Activated T-helper 2 cell treated with anti-CD3 and anti-CD28 coated beads, Interferon-gamma antibody, Interleukin-2, Interleukin-4, amounts not matched to agents 10 μg/mL and 5 μg/mL and 100 μg/mL, durations not matched to agents 14 hours and 24 hours and 36 hours (primary cell): ENCODE data around the gene INSC. TPM values are rescaled to one million over a fixed set of nuclear protein-coding genes. Genes with fewer than 3 reads are reported as not detected.

Experiments used
- DNase-seq: peaks from one replicate; pipeline ENCODE4 v3.0.0; 2021; ENCODE audit warnings: low spot score
- H3K27ac Mint-ChIP-seq: one replicate; pipeline ENCODE4 v1.8.0; 2021; ENCODE audit warnings: mixed read lengths
- H3K27me3 Mint-ChIP-seq: one replicate; pipeline ENCODE4 v1.8.0; 2021; ENCODE audit warnings: low read depth, mixed read lengths
- H3K36me3 Mint-ChIP-seq: one replicate; pipeline ENCODE4 v1.8.0; 2021; ENCODE audit warnings: low read depth, mixed read lengths
- H3K4me1 Mint-ChIP-seq: one replicate; pipeline ENCODE4 v1.8.0; 2021; ENCODE audit warnings: low read depth, mixed read lengths
- H3K4me3 Mint-ChIP-seq: one replicate; pipeline ENCODE4 v1.8.0; 2021; ENCODE audit warnings: low read depth, mild to moderate bottlenecking, moderate library complexity, mixed read lengths
- H3K9me3 Mint-ChIP-seq: one replicate; pipeline ENCODE4 v1.8.0; 2021; ENCODE audit warnings: mixed read lengths
- intact Hi-C: fragments of 100-400 bp; cut with micrococcal nuclease; formaldehyde crosslinking; loops from one replicate; pipeline ENCODE4 v1.15.1; 2023
- total RNA-seq: library from RNA; stranded (reverse); gene quantifications from 2 replicates; pipeline ENCODE4 v1.2.3, GENCODE V29; 2022

The INSC gene
- total RNA-seq, 1 donor from 2014 or later = 0.34 TPM

GRCh38 chr11:15224466-15224865 lies 109.7 kb downstream of the INSC start:
- Mint-ChIP-seq H3K36me3 (no peaks in the 10 kb centered on the region), H3K4me3 (no peak overlapping the region), H3K4me1 (no peaks in the 10 kb centered on the region), H3K9me3 (no peaks in the 10 kb centered on the region), H3K27ac (no peak overlapping the region), H3K27me3 (no peaks in the 10 kb centered on the region)
- intact Hi-C loops = no loop called here
- DNase-seq = no peak

GRCh38 chr11:15227011-15227410 lies 112.3 kb downstream of the INSC start:
- H3K36me3 Mint-ChIP-seq = no peaks in the 10 kb centered on the region
- no peaks in the 10 kb centered on the region for H3K9me3 Mint-ChIP-seq
- no peaks in the 10 kb centered on the region for H3K4me1 Mint-ChIP-seq
- no peak for DNase-seq
- intact Hi-C loops = no loop called here
- H3K27ac Mint-ChIP-seq = no peak overlapping the region
- no peak overlapping the region for H3K4me3 Mint-ChIP-seq
- no peaks in the 10 kb centered on the region for H3K27me3 Mint-ChIP-seq

- DNase-seq = no peak
- Mint-ChIP-seq H3K4me3 (no peak overlapping the region), H3K27me3 (peaks cover 3% of the 10 kb centered on the region), H3K27ac (no peak overlapping the region), H3K4me1 (no peaks in the 10 kb centered on the region), H3K9me3 (no peaks in the 10 kb centered on the region), H3K36me3 (no peaks in the 10 kb centered on the region)
- intact Hi-C loops = no loop called here
These were observed 113.7 kb downstream of the INSC start for GRCh38 chr11:15228331-15228849.

- H3K4me1 Mint-ChIP-seq = no peaks in the 10 kb centered on the region
- H3K27ac Mint-ChIP-seq = no peak overlapping the region
- H3K27me3 Mint-ChIP-seq = peaks cover 7% of the 10 kb centered on the region
- H3K4me3 Mint-ChIP-seq = no peak overlapping the region
- H3K36me3 Mint-ChIP-seq = no peaks in the 10 kb centered on the region
- intact Hi-C loops = no loop called here
- no peak for DNase-seq
- no peaks in the 10 kb centered on the region for H3K9me3 Mint-ChIP-seq
These were observed 114.3 kb downstream of the INSC start for GRCh38 chr11:15229069-15229468.

GRCh38 chr11:15232496-15232895 lies 117.8 kb downstream of the INSC start:
- intact Hi-C loops = no loop called here
- no peak overlapping the region for H3K27ac Mint-ChIP-seq
- no peaks in the 10 kb centered on the region for H3K9me3 Mint-ChIP-seq
- H3K4me3 Mint-ChIP-seq = no peak overlapping the region
- no peak for DNase-seq
- peaks cover 8% of the 10 kb centered on the region for H3K27me3 Mint-ChIP-seq
- peaks cover 4% of the 10 kb centered on the region for H3K4me1 Mint-ChIP-seq
- no peaks in the 10 kb centered on the region for H3K36me3 Mint-ChIP-seq

- no peak overlapping the region for H3K27ac Mint-ChIP-seq
- peaks cover 4% of the 10 kb centered on the region for H3K4me1 Mint-ChIP-seq
- intact Hi-C loops = no loop called here
- no peak for DNase-seq
- H3K4me3 Mint-ChIP-seq = no peak overlapping the region
- H3K27me3 Mint-ChIP-seq = peaks cover 11% of the 10 kb centered on the region
- no peaks in the 10 kb centered on the region for H3K36me3 Mint-ChIP-seq
- H3K9me3 Mint-ChIP-seq = no peaks in the 10 kb centered on the region
These were observed 118.8 kb downstream of the INSC start for GRCh38 chr11:15233371-15234165.

GRCh38 chr11:15234796-15235195 lies 120.1 kb downstream of the INSC start:
- Mint-ChIP-seq H3K27ac (no peak overlapping the region), H3K4me3 (no peak overlapping the region), H3K4me1 (peaks cover 4% of the 10 kb centered on the region), H3K36me3 (no peaks in the 10 kb centered on the region), H3K27me3 (peaks cover 11% of the 10 kb centered on the region), H3K9me3 (no peaks in the 10 kb centered on the region)
- intact Hi-C loops = no loop called here
- DNase-seq = no peak

- H3K4me1 Mint-ChIP-seq = peaks cover 4% of the 10 kb centered on the region
- no peak for DNase-seq
- H3K9me3 Mint-ChIP-seq = no peaks in the 10 kb centered on the region
- H3K36me3 Mint-ChIP-seq = no peaks in the 10 kb centered on the region
- no peak overlapping the region for H3K27ac Mint-ChIP-seq
- peaks cover 11% of the 10 kb centered on the region for H3K27me3 Mint-ChIP-seq
- H3K4me3 Mint-ChIP-seq = no peak overlapping the region
- intact Hi-C loops = no loop called here
These were observed 121.8 kb downstream of the INSC start for GRCh38 chr11:15236559-15236958.

GRCh38 chr11:15238856-15239255 lies 124.1 kb downstream of the INSC start:
- Mint-ChIP-seq H3K27ac (no peak overlapping the region), H3K27me3 (peaks cover 8% of the 10 kb centered on the region), H3K4me1 (peaks cover 4% of the 10 kb centered on the region), H3K4me3 (no peak overlapping the region), H3K36me3 (no peaks in the 10 kb centered on the region), H3K9me3 (no peaks in the 10 kb centered on the region)
- DNase-seq = no peak
- intact Hi-C loops = no loop called here

GRCh38 chr11:15248749-15249148 lies 134.0 kb downstream of the INSC start:
- Mint-ChIP-seq H3K27ac (no peak overlapping the region), H3K4me1 (no peaks in the 10 kb centered on the region), H3K36me3 (no peaks in the 10 kb centered on the region), H3K27me3 (peaks cover 2% of the 10 kb centered on the region), H3K9me3 (no peaks in the 10 kb centered on the region), H3K4me3 (no peak overlapping the region)
- intact Hi-C loops = no loop called here
- no peak for DNase-seq

- intact Hi-C loops = no loop called here
- H3K4me1 Mint-ChIP-seq = no peaks in the 10 kb centered on the region
- H3K27me3 Mint-ChIP-seq = no peaks in the 10 kb centered on the region
- H3K27ac Mint-ChIP-seq = no peak overlapping the region
- no peaks in the 10 kb centered on the region for H3K9me3 Mint-ChIP-seq
- no peak for DNase-seq
- no peak overlapping the region for H3K4me3 Mint-ChIP-seq
- no peaks in the 10 kb centered on the region for H3K36me3 Mint-ChIP-seq
These were observed 143.9 kb downstream of the INSC start for GRCh38 chr11:15258433-15259165.

- Mint-ChIP-seq H3K36me3 (no peaks in the 10 kb centered on the region), H3K27ac (no peak overlapping the region), H3K9me3 (peaks cover 23% of the 10 kb centered on the region), H3K27me3 (no peaks in the 10 kb centered on the region), H3K4me1 (no peaks in the 10 kb centered on the region), H3K4me3 (no peak overlapping the region)
- intact Hi-C loops = no loop called here
- no peak for DNase-seq
These were observed 152.3 kb downstream of the INSC start for GRCh38 chr11:15266999-15267398.

- H3K9me3 Mint-ChIP-seq = peaks cover 23% of the 10 kb centered on the region
- H3K36me3 Mint-ChIP-seq = no peaks in the 10 kb centered on the region
- no peaks in the 10 kb centered on the region for H3K4me1 Mint-ChIP-seq
- intact Hi-C loops = no loop called here
- H3K4me3 Mint-ChIP-seq = no peak overlapping the region
- no peaks in the 10 kb centered on the region for H3K27me3 Mint-ChIP-seq
- H3K27ac Mint-ChIP-seq = no peak overlapping the region
- DNase-seq = no peak
These were observed 153.9 kb downstream of the INSC start for GRCh38 chr11:15268598-15268997.
